Astrocyte (in vitro differentiated cells and primary cell): ENCODE results near the gene CAPZA2. TPM values are rescaled to one million over a fixed set of nuclear protein-coding genes. Genes with fewer than 3 reads are reported as not detected.

Experiments
- DNase-seq: peaks from one replicate; pipeline ENCODE4 v3.0.0-alpha.2; 2010; ENCODE audit warnings: low read depth
- FAIRE-seq: peaks from 2 replicates; lab custom pipeline; 2011; peaks lifted over from hg19 to GRCh38; lab: Jason Lieb, UNC
- H2AFZ ChIP-seq: 2 replicates; pipeline ENCODE4 v1.6.0; 2012; ENCODE audit warnings: low read depth, low read length, inconsistent platforms
- H3K27ac ChIP-seq: 2 replicates; pipeline ENCODE4 v1.5.1; 2011; ENCODE audit warnings: low read depth, low read length, inconsistent platforms
- H3K27me3 ChIP-seq: 2 replicates; pipeline ENCODE4 v1.6.0; 2011; ENCODE audit warnings: low read length, inconsistent platforms; ENCODE audit not compliant: insufficient read depth
- H3K36me3 ChIP-seq: 2 replicates; pipeline ENCODE4 v1.5.1; 2011; ENCODE audit warnings: low read length, inconsistent platforms; ENCODE audit not compliant: insufficient read depth
- H3K4me1 ChIP-seq: 2 replicates; pipeline ENCODE4 v1.5.1; 2011; ENCODE audit warnings: low read length, inconsistent platforms; ENCODE audit not compliant: insufficient read depth
- H3K4me2 ChIP-seq: 2 replicates; pipeline ENCODE4 v1.6.0; 2012; ENCODE audit warnings: low read length, inconsistent platforms
- H3K4me3 ChIP-seq: 2 replicates; pipeline ENCODE4 v1.5.1; 2011; ENCODE audit warnings: low read depth, mild to moderate bottlenecking, low read length, inconsistent platforms; ENCODE audit not compliant: insufficient read depth
- H3K79me2 ChIP-seq: 2 replicates; pipeline ENCODE4 v1.6.0; 2012; ENCODE audit warnings: mild to moderate bottlenecking, low read length, inconsistent platforms; ENCODE audit not compliant: insufficient read depth
- H3K9ac ChIP-seq: 2 replicates; pipeline ENCODE4 v1.6.0; 2012; ENCODE audit warnings: mild to moderate bottlenecking, low read length, inconsistent platforms
- H3K9me3 ChIP-seq: 2 replicates; pipeline ENCODE4 v1.5.1; 2012; ENCODE audit warnings: low read depth, mild to moderate bottlenecking, low read length, inconsistent platforms; ENCODE audit not compliant: insufficient read depth
- H4K20me1 ChIP-seq: 2 replicates; pipeline ENCODE4 v1.6.0; 2012; ENCODE audit warnings: low read length, inconsistent platforms; ENCODE audit not compliant: insufficient read depth
- H3K27ac Mint-ChIP-seq: one replicate; pipeline ENCODE4 v1.8.0; 2021; ENCODE audit warnings: mild to moderate bottlenecking, mixed read lengths; ENCODE audit not compliant: unreplicated experiment
- H3K27me3 Mint-ChIP-seq: one replicate; pipeline ENCODE4 v1.8.0; 2021; ENCODE audit warnings: low read depth, mixed read lengths; ENCODE audit not compliant: unreplicated experiment
- H3K36me3 Mint-ChIP-seq: one replicate; pipeline ENCODE4 v1.8.0; 2021; ENCODE audit warnings: low read depth, mixed read lengths; ENCODE audit not compliant: unreplicated experiment
- H3K4me1 Mint-ChIP-seq: one replicate; pipeline ENCODE4 v1.8.0; 2021; ENCODE audit warnings: low read depth, mixed read lengths; ENCODE audit not compliant: unreplicated experiment
- H3K4me3 Mint-ChIP-seq: one replicate; pipeline ENCODE4 v1.8.0; 2021; ENCODE audit warnings: mild to moderate bottlenecking, moderate library complexity, mixed read lengths; ENCODE audit not compliant: unreplicated experiment
- H3K9me3 Mint-ChIP-seq: one replicate; pipeline ENCODE4 v1.8.0; 2021; ENCODE audit warnings: mild to moderate bottlenecking, mixed read lengths; ENCODE audit not compliant: unreplicated experiment
- EZH2 ChIP-seq: IDR thresholded peaks from 2 replicates; pipeline ENCODE4 v1.6.1; 2012; ENCODE audit warnings: mild to moderate bottlenecking, low read length, inconsistent platforms; ENCODE audit not compliant: insufficient read depth
- total RNA-seq: library from RNA; stranded (reverse); gene quantifications from 2 replicates; pipeline ENCODE4 v1.2.1, GENCODE V29; 2021
- TF ChIP-seq, protein P1 (sequence below): IDR thresholded peaks from 2 replicates; pipeline ENCODE4 v1.5.1; 2011; ENCODE audit warnings: low read depth, mild to moderate bottlenecking, inconsistent platforms, low read length, moderate library complexity; ENCODE audit not compliant: insufficient read depth

CAPZA2 gene
- total RNA-seq, 1 donor from 2014 or later, result 261 TPM

DNA sequence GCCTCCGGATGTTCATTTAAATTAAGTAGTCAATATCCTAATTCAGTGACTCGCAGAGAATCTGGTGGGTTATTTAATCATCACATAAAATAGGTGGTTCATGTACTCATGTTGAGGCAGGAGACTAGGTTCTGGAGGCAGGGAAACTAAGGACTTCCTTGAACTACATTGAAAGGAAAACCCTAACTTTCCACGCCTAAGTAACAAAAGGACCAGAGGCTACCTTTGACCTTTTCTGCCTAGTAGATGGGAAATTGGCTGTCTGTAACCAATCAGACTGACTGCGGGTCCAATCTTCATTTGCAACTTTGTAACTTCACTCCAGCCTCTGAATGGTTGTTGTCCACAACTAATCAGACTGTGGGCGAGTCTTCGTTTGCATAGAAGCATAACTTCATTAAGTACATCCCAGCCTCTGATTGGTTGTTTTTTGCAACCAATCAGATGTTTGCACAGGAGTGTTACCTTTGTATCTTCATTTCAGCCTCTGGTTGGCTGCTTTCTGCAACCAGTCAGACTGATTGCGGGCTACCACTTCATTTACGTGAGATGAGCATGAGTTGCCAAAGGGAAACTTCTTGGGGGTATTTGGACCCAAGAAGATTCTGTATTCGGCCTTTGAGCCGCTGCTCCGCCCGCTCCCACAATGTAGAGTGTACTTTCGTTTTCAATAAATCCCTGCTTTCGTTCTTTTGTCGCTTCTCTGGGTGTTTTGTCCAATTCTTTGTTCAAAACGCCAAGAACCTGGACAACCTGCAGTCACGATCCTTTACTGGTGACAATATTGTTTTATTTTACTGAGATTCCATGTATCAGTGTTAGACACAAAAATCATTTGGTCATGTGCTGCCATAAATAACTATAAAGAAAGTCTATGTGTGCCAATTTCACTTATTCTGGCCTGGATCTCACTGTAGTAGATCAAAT is 89.2 kb downstream of the CAPZA2 start:
- no peak overlapping the region for H3K4me2 ChIP-seq
- TF ChIP-seq, protein P1, sequence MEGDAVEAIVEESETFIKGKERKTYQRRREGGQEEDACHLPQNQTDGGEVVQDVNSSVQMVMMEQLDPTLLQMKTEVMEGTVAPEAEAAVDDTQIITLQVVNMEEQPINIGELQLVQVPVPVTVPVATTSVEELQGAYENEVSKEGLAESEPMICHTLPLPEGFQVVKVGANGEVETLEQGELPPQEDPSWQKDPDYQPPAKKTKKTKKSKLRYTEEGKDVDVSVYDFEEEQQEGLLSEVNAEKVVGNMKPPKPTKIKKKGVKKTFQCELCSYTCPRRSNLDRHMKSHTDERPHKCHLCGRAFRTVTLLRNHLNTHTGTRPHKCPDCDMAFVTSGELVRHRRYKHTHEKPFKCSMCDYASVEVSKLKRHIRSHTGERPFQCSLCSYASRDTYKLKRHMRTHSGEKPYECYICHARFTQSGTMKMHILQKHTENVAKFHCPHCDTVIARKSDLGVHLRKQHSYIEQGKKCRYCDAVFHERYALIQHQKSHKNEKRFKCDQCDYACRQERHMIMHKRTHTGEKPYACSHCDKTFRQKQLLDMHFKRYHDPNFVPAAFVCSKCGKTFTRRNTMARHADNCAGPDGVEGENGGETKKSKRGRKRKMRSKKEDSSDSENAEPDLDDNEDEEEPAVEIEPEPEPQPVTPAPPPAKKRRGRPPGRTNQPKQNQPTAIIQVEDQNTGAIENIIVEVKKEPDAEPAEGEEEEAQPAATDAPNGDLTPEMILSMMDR, result no peak
- TF ChIP-seq EZH2, result no peak
- H3K79me2 ChIP-seq, result peaks cover 27% of the 10 kb centered on the region
- peak overlapping the region; percentile 62 for H3K27ac Mint-ChIP-seq
- H3K27me3 Mint-ChIP-seq, result no peaks in the 10 kb centered on the region
- H3K9ac ChIP-seq, result no peak overlapping the region
- peaks cover 11% of the 10 kb centered on the region for H4K20me1 ChIP-seq
- H3K27ac ChIP-seq, result no peak overlapping the region
- no peaks in the 10 kb centered on the region for H3K9me3 Mint-ChIP-seq
- H3K4me3 Mint-ChIP-seq, result peak overlapping the region; percentile 55
- no peaks in the 10 kb centered on the region for H3K36me3 ChIP-seq
- H3K4me1 ChIP-seq, result peaks cover 19% of the 10 kb centered on the region
- DNase-seq (no peak), FAIRE-seq (no peak)
- H3K27me3 ChIP-seq, result no peaks in the 10 kb centered on the region
- H3K9me3 ChIP-seq, result no peaks in the 10 kb centered on the region
- H3K4me3 ChIP-seq, result no peak overlapping the region
- H2AFZ ChIP-seq, result no peak overlapping the region
- H3K36me3 Mint-ChIP-seq, result no peaks in the 10 kb centered on the region
- peaks cover 22% of the 10 kb centered on the region for H3K4me1 Mint-ChIP-seq

DNA sequence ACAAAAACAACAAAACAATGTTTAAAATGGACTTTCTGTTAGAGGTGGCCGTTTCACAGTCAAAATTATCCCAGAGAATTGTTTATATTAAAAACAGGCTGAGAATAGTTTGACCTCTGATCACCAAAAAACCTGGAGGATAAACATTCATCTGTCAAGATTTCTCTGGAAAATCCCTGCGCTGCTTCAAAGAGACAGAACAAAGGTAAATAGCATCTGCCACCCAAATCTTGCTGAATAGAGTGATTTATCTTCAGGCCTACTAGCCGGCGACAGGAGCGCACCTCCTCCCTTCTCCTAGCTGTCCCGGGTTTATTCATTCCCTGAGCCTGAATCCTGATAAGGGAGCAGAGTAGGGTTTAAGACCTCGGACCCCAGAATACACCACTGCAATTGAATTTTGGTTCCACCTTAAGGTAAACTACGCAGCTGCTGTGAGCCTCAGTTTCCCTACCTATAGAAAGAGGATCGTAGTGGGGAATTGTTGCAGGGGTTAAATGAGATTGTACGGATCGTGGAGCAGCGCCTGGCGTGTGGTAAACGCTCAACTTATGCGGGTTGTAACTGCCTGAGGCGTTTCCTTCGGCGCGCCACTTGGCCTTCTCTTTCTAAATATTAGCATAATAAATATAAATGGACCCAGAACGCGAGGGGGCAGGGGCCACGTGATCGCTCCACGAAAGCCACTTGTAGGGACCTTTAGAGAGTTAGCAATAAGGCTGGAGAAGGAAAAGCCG is 90.4 kb downstream of the CAPZA2 start:
- FAIRE-seq, result no peak
- H3K27ac Mint-ChIP-seq, result peak overlapping the region; percentile 93
- peak overlapping the region; percentile 79 for H2AFZ ChIP-seq
- no peaks in the 10 kb centered on the region for H3K36me3 Mint-ChIP-seq
- no peaks in the 10 kb centered on the region for H3K27me3 ChIP-seq
- H3K36me3 ChIP-seq, result no peaks in the 10 kb centered on the region
- TF ChIP-seq EZH2, result no peak
- TF ChIP-seq, protein P1, result no peak
- peaks cover 22% of the 10 kb centered on the region for H3K4me1 Mint-ChIP-seq
- H3K4me3 ChIP-seq, result peak overlapping the region; percentile 82
- H3K27me3 Mint-ChIP-seq, result no peaks in the 10 kb centered on the region
- H3K9ac ChIP-seq, result peak overlapping the region; percentile 99
- peak overlapping the region; percentile 97 for H3K27ac ChIP-seq
- H3K4me1 ChIP-seq, result peaks cover 19% of the 10 kb centered on the region
- peak overlapping the region; percentile 97 for H3K4me2 ChIP-seq
- peaks cover 11% of the 10 kb centered on the region for H4K20me1 ChIP-seq
- peaks cover 38% of the 10 kb centered on the region for H3K79me2 ChIP-seq
- no peaks in the 10 kb centered on the region for H3K9me3 ChIP-seq
- no peak for DNase-seq
- H3K4me3 Mint-ChIP-seq, result peak overlapping the region; percentile 86
- H3K9me3 Mint-ChIP-seq, result no peaks in the 10 kb centered on the region
